H9 (cell line): ENCODE data around the gene STARD10. TPM values are rescaled to one million over a fixed set of nuclear protein-coding genes. Genes with fewer than 3 reads are reported as not detected.

Source experiments
- DNase-seq: peaks from one replicate; pipeline ENCODE4 v3.0.0-alpha.2; 2017
- H2AFZ ChIP-seq: one replicate; pipeline ENCODE4 v1.6.1; 2013; ENCODE audit warnings: mild to moderate bottlenecking, low read length, control low read depth, moderate library complexity
- H2AK5ac ChIP-seq: 2 replicates; pipeline ENCODE4 v1.6.1; 2013; ENCODE audit warnings: low read length, control low read depth, mixed read lengths; ENCODE audit not compliant: insufficient read length
- H2BK120ac ChIP-seq: one replicate; pipeline ENCODE4 v1.6.1; 2013; ENCODE audit warnings: low read depth, mild to moderate bottlenecking, low read length, control low read depth, inconsistent platforms; ENCODE audit not compliant: poor library complexity, severe bottlenecking
- H2BK12ac ChIP-seq: 2 replicates; pipeline ENCODE4 v1.6.1; 2013; ENCODE audit warnings: low read length, control low read depth, mixed read lengths, low read depth; ENCODE audit not compliant: insufficient read length
- H2BK15ac ChIP-seq: 2 replicates; pipeline ENCODE4 v1.6.1; 2013; ENCODE audit warnings: low read depth, low read length, control low read depth
- H2BK20ac ChIP-seq: one replicate; pipeline ENCODE4 v1.6.1; 2013; ENCODE audit warnings: low read depth, mild to moderate bottlenecking, low read length, control low read depth, inconsistent platforms; ENCODE audit not compliant: poor library complexity, severe bottlenecking
- H2BK5ac ChIP-seq: 2 replicates; pipeline ENCODE4 v1.6.1; 2013; ENCODE audit warnings: low read length, control low read depth, mixed read lengths; ENCODE audit not compliant: insufficient read length
- H3K14ac ChIP-seq: 2 replicates; pipeline ENCODE4 v1.6.1; 2013; ENCODE audit warnings: low read length, control low read depth; ENCODE audit not compliant: insufficient read depth
- H3K18ac ChIP-seq: 2 replicates; pipeline ENCODE4 v1.6.1; 2013; ENCODE audit warnings: low read depth, mild to moderate bottlenecking, mixed read lengths, low read length, control low read depth; ENCODE audit not compliant: insufficient read length
- H3K23ac ChIP-seq: 2 replicates; pipeline ENCODE4 v1.6.1; 2013; ENCODE audit warnings: low read length, control low read depth, mixed read lengths, low read depth; ENCODE audit not compliant: insufficient read length
- H3K23me2 ChIP-seq: 2 replicates; pipeline ENCODE4 v1.6.1; 2013; ENCODE audit warnings: low read depth, mild to moderate bottlenecking, mixed read lengths, low read length, control low read depth; ENCODE audit not compliant: insufficient read length, poor library complexity, severe bottlenecking
- H3K27ac ChIP-seq: 2 replicates; pipeline ENCODE4 v1.5.1; 2013; ENCODE audit warnings: low read length, control low read depth, mixed read lengths, low read depth; ENCODE audit not compliant: insufficient read length
- H3K27me3 ChIP-seq: 2 replicates; pipeline ENCODE4 v1.6.1; 2013; ENCODE audit warnings: low read length, control low read depth, inconsistent platforms; ENCODE audit not compliant: insufficient read depth
- H3K4ac ChIP-seq: 2 replicates; pipeline ENCODE4 v1.6.1; 2013; ENCODE audit warnings: low read depth, mild to moderate bottlenecking, control low read depth, inconsistent platforms, low read length, moderate library complexity
- H3K4me1 ChIP-seq: 2 replicates; pipeline ENCODE4 v1.6.1; 2013; ENCODE audit warnings: low read length, control low read depth, inconsistent platforms; ENCODE audit not compliant: insufficient read depth
- H3K4me2 ChIP-seq: 2 replicates; pipeline ENCODE4 v1.6.1; 2013; ENCODE audit warnings: low read length, control low read depth, mixed read lengths; ENCODE audit not compliant: insufficient read length, insufficient read depth
- H3K56ac ChIP-seq: 2 replicates; pipeline ENCODE4 v1.6.1; 2013; ENCODE audit warnings: low read depth, mild to moderate bottlenecking, mixed read lengths, low read length, control low read depth; ENCODE audit not compliant: insufficient read length
- H3K79me1 ChIP-seq: 2 replicates; pipeline ENCODE4 v1.6.1; 2013; ENCODE audit warnings: low read depth, mild to moderate bottlenecking, moderate library complexity, low read length, control low read depth, inconsistent platforms; ENCODE audit not compliant: insufficient read depth, poor library complexity, severe bottlenecking
- H3K79me2 ChIP-seq: 2 replicates; pipeline ENCODE4 v1.6.1; 2013; ENCODE audit warnings: low read length, control low read depth, inconsistent platforms; ENCODE audit not compliant: insufficient read depth
- H3K9ac ChIP-seq: 2 replicates; pipeline ENCODE4 v1.6.1; 2013; ENCODE audit warnings: low read length, control low read depth, mixed read lengths; ENCODE audit not compliant: insufficient read length; ENCODE audit errors: extremely low read depth
- H3K9me3 ChIP-seq: one replicate; pipeline ENCODE4 v1.6.1; 2013; ENCODE audit warnings: low read depth, low read length, inconsistent platforms; ENCODE audit not compliant: control insufficient read depth
- H3T11ph ChIP-seq: one replicate; pipeline ENCODE4 v1.6.1; 2013; ENCODE audit warnings: mild to moderate bottlenecking, low read length, control low read depth, inconsistent platforms
- H4K20me1 ChIP-seq: one replicate; pipeline ENCODE4 v1.6.1; 2013; ENCODE audit not compliant: control insufficient read depth, insufficient read length, insufficient read depth
- H4K5ac ChIP-seq: 2 replicates; pipeline ENCODE4 v1.6.1; 2013; ENCODE audit warnings: low read depth, mild to moderate bottlenecking, mixed read lengths, low read length, control low read depth; ENCODE audit not compliant: insufficient read length
- H4K8ac ChIP-seq: replicated peaks from 2 replicates; pipeline ENCODE4 v1.6.1; 2013; ENCODE audit warnings: low read length, control low read depth, mixed read lengths, low read depth; ENCODE audit not compliant: insufficient read length
- H4K91ac ChIP-seq: 2 replicates; pipeline ENCODE4 v1.6.1; 2013; ENCODE audit warnings: low read depth, mild to moderate bottlenecking, moderate library complexity, mixed read lengths, low read length, control low read depth; ENCODE audit not compliant: insufficient read length
- H3K27ac Mint-ChIP-seq, 3 experiments: 2 replicates in 2 of 3; 3 replicates in 1 of 3; pipeline ENCODE4 v1.8.0; 2020 to 2021; ENCODE audit warnings: mixed read lengths in 3 of 3, mild to moderate bottlenecking in 1 of 3, moderate library complexity in 1 of 3
- H3K27me3 Mint-ChIP-seq: 2 replicates; pipeline ENCODE4 v1.8.0; 2021; ENCODE audit warnings: low read depth, mild to moderate bottlenecking, moderate library complexity, mixed read lengths
- H3K36me3 Mint-ChIP-seq, 3 experiments: 2 replicates in 2 of 3; 3 replicates in 1 of 3; pipeline ENCODE4 v1.8.0; 2020 to 2021; ENCODE audit warnings: low read depth in 3 of 3, mixed read lengths in 3 of 3; ENCODE audit not compliant: insufficient read depth in 1 of 3
- H3K4me1 Mint-ChIP-seq, 2 experiments: 2 replicates each; pipeline ENCODE4 v1.8.0; 2020; ENCODE audit warnings: mixed read lengths in 2 of 2
- H3K4me3 Mint-ChIP-seq, 2 experiments: 2 replicates in 1 of 2; 3 replicates in 1 of 2; pipeline ENCODE4 v1.8.0; 2020 to 2021; ENCODE audit warnings: mild to moderate bottlenecking in 2 of 2, mixed read lengths in 2 of 2, moderate library complexity in 1 of 2
- H3K9me3 Mint-ChIP-seq, 2 experiments: 2 replicates in 1 of 2; 3 replicates in 1 of 2; pipeline ENCODE4 v1.8.0; 2020; ENCODE audit warnings: mild to moderate bottlenecking in 2 of 2, mixed read lengths in 2 of 2, moderate library complexity in 1 of 2
- WGBS: extraction: QIAGEN DNeasy Blood & Tissue Kit; methylation state at CpG from one replicate; pipeline ENCODE4 v1.1.7; 2013; ENCODE audit warnings: missing lambda C conversion rate, low lambda C conversion rate, mixed read lengths; ENCODE audit not compliant: insufficient read length; ENCODE audit errors: extremely low coverage; 5-methylcytosine and 5-hydroxymethylcytosine counted together
- total RNA-seq: library from RNA; stranded (reverse); gene quantifications from 2 replicates; pipeline ENCODE4 v1.2.1, GENCODE V29; 2021
- TF ChIP-seq, protein P1 (sequence below): fragments of 200-600 bp; sonication (generic); conservative IDR thresholded peaks from 3 replicates; pipeline ENCODE4 v1.8.0; 2021; ENCODE audit warnings: antibody characterized with exemption, mild to moderate bottlenecking

The STARD10 gene
- total RNA-seq, 1 experiment from 2014 or later: 24.4 TPM

DNA sequence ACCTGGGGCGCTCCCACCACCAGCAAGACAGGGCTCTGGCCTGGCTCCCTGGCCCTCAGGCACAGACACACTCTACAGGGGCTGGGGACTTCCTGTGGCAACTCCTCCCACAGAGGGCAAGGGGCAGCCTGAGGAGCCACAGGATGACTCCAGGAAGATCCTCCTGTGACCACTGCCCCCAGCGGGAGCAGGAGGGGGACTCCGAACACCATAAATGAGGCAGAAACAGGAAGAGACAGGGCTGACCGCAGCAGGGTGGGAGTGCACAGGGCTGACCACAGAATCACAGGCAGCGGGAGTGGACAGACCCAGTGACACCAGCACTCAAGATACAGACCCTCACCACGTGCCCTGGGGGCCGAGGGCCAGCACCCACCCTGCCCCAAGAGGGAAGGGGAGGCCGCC is 52.4 kb downstream of the STARD10 start:
- no peak overlapping the region for H2AFZ ChIP-seq
- H3K56ac ChIP-seq: no peak overlapping the region
- no peak overlapping the region for H4K5ac ChIP-seq
- H3K27ac ChIP-seq: peak overlapping the region; percentile 7
- H3K18ac ChIP-seq: peak overlapping the region; percentile 4
- no peaks in the 10 kb centered on the region for H3K9me3 ChIP-seq
- no peak overlapping the region for H2BK12ac ChIP-seq
- no peaks in the 10 kb centered on the region for H3K79me1 ChIP-seq
- no peak overlapping the region for H2AK5ac ChIP-seq
- no peak overlapping the region for H3T11ph ChIP-seq
- H3K4me2 ChIP-seq: no peak overlapping the region
- peak overlapping the region; percentile 96 to 98 (median 98) for H3K27ac Mint-ChIP-seq
- no peaks in the 10 kb centered on the region for H3K23me2 ChIP-seq
- H4K20me1 ChIP-seq: no peaks in the 10 kb centered on the region
- peaks cover 17% of the 10 kb centered on the region; the same call in 1 of the 2 replicates for H3K79me2 ChIP-seq
- H3K27me3 Mint-ChIP-seq: no peaks in the 10 kb centered on the region
- H2BK120ac ChIP-seq: no peak overlapping the region
- H3K27me3 ChIP-seq: no peaks in the 10 kb centered on the region
- no peak overlapping the region for H3K9ac ChIP-seq
- peaks cover 14% of the 10 kb centered on the region for H3K4me1 ChIP-seq
- TF ChIP-seq, protein P1, sequence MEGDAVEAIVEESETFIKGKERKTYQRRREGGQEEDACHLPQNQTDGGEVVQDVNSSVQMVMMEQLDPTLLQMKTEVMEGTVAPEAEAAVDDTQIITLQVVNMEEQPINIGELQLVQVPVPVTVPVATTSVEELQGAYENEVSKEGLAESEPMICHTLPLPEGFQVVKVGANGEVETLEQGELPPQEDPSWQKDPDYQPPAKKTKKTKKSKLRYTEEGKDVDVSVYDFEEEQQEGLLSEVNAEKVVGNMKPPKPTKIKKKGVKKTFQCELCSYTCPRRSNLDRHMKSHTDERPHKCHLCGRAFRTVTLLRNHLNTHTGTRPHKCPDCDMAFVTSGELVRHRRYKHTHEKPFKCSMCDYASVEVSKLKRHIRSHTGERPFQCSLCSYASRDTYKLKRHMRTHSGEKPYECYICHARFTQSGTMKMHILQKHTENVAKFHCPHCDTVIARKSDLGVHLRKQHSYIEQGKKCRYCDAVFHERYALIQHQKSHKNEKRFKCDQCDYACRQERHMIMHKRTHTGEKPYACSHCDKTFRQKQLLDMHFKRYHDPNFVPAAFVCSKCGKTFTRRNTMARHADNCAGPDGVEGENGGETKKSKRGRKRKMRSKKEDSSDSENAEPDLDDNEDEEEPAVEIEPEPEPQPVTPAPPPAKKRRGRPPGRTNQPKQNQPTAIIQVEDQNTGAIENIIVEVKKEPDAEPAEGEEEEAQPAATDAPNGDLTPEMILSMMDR: no peak
- H3K14ac ChIP-seq: peak overlapping the region; percentile 5
- H3K4ac ChIP-seq: peak overlapping the region; percentile 5; the same call in 1 of the 2 replicates
- no peak overlapping the region for H2BK20ac ChIP-seq
- peak overlapping the region in 1 of 2 experiments; percentile 12; a peak in 2 of 5 replicates for H3K4me3 Mint-ChIP-seq
- no peak overlapping the region for H4K91ac ChIP-seq
- peak overlapping the region; percentile 70; the same call in 1 of the 2 replicates for H2BK15ac ChIP-seq
- peaks cover 51 to 53% of the 10 kb centered on the region in 2 experiments for H3K4me1 Mint-ChIP-seq
- peaks cover 0 to 7% (median 5%) of the 10 kb centered on the region in 3 experiments; a peak in 3 of 7 replicates for H3K36me3 Mint-ChIP-seq
- no peaks in the 10 kb centered on the region for H3K9me3 Mint-ChIP-seq
- no peak overlapping the region for H2BK5ac ChIP-seq
- H4K8ac ChIP-seq: no peak overlapping the region
- H3K23ac ChIP-seq: no peak overlapping the region
- peak; percentile 62 for DNase-seq
- WGBS: no CpG with 5 or more reads among the region's 8 CpGs
